ENCODE data around the gene LPAR1. TPM values are rescaled to one million over a fixed set of nuclear protein-coding genes. Genes with fewer than 3 reads are reported as not detected.

LPAR1 gene
- total and polyA plus RNA-seq, 2 donors (not counting 1 experiment from before 2014, with no cell fraction given), result 222 to 240 TPM

DNA sequence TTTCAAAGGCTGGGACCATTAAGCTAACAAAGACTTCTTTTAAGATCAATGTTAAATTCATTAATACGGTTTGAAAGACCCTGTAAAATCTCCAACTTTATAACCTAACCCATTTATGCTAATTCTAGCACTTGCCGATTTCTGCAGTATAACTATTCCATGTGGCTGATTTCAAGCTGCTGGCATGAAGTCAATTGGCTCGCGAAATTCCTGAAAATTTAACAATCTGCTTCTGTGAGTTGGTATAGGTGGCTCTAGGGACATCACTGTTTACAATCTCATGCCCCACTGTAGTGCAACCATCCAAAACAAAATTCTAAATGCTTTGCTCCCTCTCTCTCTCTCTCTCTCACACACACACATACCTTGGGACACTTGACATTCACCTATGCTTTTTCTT is 70.2 kb downstream of the LPAR1 start:
- H2AFZ ChIP-seq (ENCODE audit: low read length), result no peak overlapping the region
- no peak overlapping the region for H3K4me3 ChIP-seq (replicated peaks in 1 of 4; ENCODE audit: control extremely low read depth in 1 of 4, insufficient read depth in 1 of 4, low read depth in 3 of 4, low read length in 4 of 4)
- no peak for DNase-seq (ENCODE audit: low read depth in 2 of 2)
- H3K9me3 ChIP-seq (ENCODE audit: control insufficient read depth, insufficient read depth, low read depth, low read length), result no peaks in the 10 kb centered on the region
- TF ChIP-seq EZH2 (IDR thresholded peaks at IDR 0.05; ENCODE audit: low read length, missing control alignments), result no peak
- TF ChIP-seq, protein P1, sequence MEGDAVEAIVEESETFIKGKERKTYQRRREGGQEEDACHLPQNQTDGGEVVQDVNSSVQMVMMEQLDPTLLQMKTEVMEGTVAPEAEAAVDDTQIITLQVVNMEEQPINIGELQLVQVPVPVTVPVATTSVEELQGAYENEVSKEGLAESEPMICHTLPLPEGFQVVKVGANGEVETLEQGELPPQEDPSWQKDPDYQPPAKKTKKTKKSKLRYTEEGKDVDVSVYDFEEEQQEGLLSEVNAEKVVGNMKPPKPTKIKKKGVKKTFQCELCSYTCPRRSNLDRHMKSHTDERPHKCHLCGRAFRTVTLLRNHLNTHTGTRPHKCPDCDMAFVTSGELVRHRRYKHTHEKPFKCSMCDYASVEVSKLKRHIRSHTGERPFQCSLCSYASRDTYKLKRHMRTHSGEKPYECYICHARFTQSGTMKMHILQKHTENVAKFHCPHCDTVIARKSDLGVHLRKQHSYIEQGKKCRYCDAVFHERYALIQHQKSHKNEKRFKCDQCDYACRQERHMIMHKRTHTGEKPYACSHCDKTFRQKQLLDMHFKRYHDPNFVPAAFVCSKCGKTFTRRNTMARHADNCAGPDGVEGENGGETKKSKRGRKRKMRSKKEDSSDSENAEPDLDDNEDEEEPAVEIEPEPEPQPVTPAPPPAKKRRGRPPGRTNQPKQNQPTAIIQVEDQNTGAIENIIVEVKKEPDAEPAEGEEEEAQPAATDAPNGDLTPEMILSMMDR (conservative IDR thresholded peaks at IDR 0.05 in 1 of 2, IDR thresholded peaks at IDR 0.05 in 1 of 2; ENCODE audit: low read depth in 1 of 2, low read length in 2 of 2), result no peak
- no peak overlapping the region for H3K27ac ChIP-seq (ENCODE audit: insufficient read depth, low read length)
- H3K27me3 ChIP-seq (ENCODE audit: control insufficient read depth, insufficient read depth, low read length), result no peaks in the 10 kb centered on the region
- H3K36me3 ChIP-seq (ENCODE audit: control insufficient read depth, insufficient read depth, low read length), result peaks cover 14% of the 10 kb centered on the region
- peaks cover 1% of the 10 kb centered on the region for H4K20me1 ChIP-seq (ENCODE audit: control insufficient read depth, extremely low read depth, insufficient read depth, low read length)
- no peak overlapping the region for H3K4me2 ChIP-seq (ENCODE audit: extremely low read depth, insufficient read depth, low read length)
- no peak overlapping the region for H3K9ac ChIP-seq (ENCODE audit: insufficient read depth, low read length)
- H3K79me2 ChIP-seq (ENCODE audit: control insufficient read depth, insufficient read depth, low read length), result peaks cover 65% of the 10 kb centered on the region
- peaks cover 3% of the 10 kb centered on the region for H3K4me1 ChIP-seq (ENCODE audit: control insufficient read depth, extremely low read depth, insufficient read depth, low read length)

DNA sequence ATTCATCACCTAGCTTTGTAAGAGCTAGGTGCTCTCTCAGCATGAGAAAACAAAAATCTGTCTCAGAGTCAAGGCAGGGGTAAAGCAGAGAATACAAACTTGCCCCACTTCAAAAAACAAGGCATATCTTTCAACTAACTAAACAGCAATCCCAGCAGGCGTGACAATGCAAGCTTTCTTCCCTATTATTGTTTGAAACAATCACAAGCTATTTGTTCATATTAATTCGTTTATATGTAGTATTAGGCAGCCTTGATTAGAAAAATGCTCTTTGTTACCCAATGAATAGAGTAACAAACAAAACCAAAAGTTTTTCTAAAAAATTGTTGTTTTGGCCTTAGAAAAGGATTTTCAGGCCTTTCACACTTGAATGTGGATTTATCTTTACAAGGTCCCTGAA is 71.1 kb downstream of the LPAR1 start:
- peaks cover 17% of the 10 kb centered on the region for H3K36me3 ChIP-seq (ENCODE audit: control insufficient read depth, insufficient read depth, low read length)
- H3K27me3 ChIP-seq (ENCODE audit: control insufficient read depth, insufficient read depth, low read length), result no peaks in the 10 kb centered on the region
- TF ChIP-seq EZH2 (IDR thresholded peaks at IDR 0.05; ENCODE audit: low read length, missing control alignments), result no peak
- TF ChIP-seq, protein P1 (conservative IDR thresholded peaks at IDR 0.05 in 1 of 2, IDR thresholded peaks at IDR 0.05 in 1 of 2; ENCODE audit: low read depth in 1 of 2, low read length in 2 of 2), result no peak
- no peaks in the 10 kb centered on the region for H3K9me3 ChIP-seq (ENCODE audit: control insufficient read depth, insufficient read depth, low read depth, low read length)
- peaks cover 64% of the 10 kb centered on the region for H3K79me2 ChIP-seq (ENCODE audit: control insufficient read depth, insufficient read depth, low read length)
- no peaks in the 10 kb centered on the region for H4K20me1 ChIP-seq (ENCODE audit: control insufficient read depth, extremely low read depth, insufficient read depth, low read length)
- peaks cover 3% of the 10 kb centered on the region for H3K4me1 ChIP-seq (ENCODE audit: control insufficient read depth, extremely low read depth, insufficient read depth, low read length)
- H3K4me3 ChIP-seq (replicated peaks in 1 of 4; ENCODE audit: control extremely low read depth in 1 of 4, insufficient read depth in 1 of 4, low read depth in 3 of 4, low read length in 4 of 4), result no peak overlapping the region
- H2AFZ ChIP-seq (ENCODE audit: low read length), result no peak overlapping the region
- no peak overlapping the region for H3K4me2 ChIP-seq (ENCODE audit: extremely low read depth, insufficient read depth, low read length)
- H3K27ac ChIP-seq (ENCODE audit: insufficient read depth, low read length), result no peak overlapping the region
- no peak overlapping the region for H3K9ac ChIP-seq (ENCODE audit: insufficient read depth, low read length)
- DNase-seq (ENCODE audit: low read depth in 2 of 2), result no peak

DNA sequence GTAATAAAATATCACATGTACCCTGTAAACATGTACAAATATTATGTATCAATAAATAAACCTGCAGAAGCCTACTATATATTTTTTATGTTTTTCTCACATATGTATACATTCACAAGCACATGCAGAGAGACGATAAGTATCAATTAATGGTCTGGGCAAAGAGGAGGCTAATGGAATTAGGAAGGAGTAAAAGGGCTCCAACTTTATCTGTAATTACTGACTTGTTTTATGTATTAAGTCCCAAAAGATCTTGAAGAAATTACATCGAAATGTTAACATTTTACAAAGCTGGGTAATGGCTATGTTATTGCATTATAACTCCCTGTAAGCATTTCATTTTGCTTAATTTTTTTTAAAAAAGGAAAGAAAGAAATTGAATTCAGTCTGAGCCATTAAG is 78.0 kb downstream of the LPAR1 start:
- no peaks in the 10 kb centered on the region for H4K20me1 ChIP-seq (ENCODE audit: control insufficient read depth, extremely low read depth, insufficient read depth, low read length)
- H3K4me2 ChIP-seq (ENCODE audit: extremely low read depth, insufficient read depth, low read length), result no peak overlapping the region
- peaks cover 73% of the 10 kb centered on the region for H3K79me2 ChIP-seq (ENCODE audit: control insufficient read depth, insufficient read depth, low read length)
- TF ChIP-seq EZH2 (IDR thresholded peaks at IDR 0.05; ENCODE audit: low read length, missing control alignments), result no peak
- TF ChIP-seq, protein P1 (conservative IDR thresholded peaks at IDR 0.05 in 1 of 2, IDR thresholded peaks at IDR 0.05 in 1 of 2; ENCODE audit: low read depth in 1 of 2, low read length in 2 of 2), result no peak
- no peaks in the 10 kb centered on the region for H3K4me1 ChIP-seq (ENCODE audit: control insufficient read depth, extremely low read depth, insufficient read depth, low read length)
- no peak overlapping the region for H3K9ac ChIP-seq (ENCODE audit: insufficient read depth, low read length)
- H3K27ac ChIP-seq (ENCODE audit: insufficient read depth, low read length), result no peak overlapping the region
- H3K9me3 ChIP-seq (ENCODE audit: control insufficient read depth, insufficient read depth, low read depth, low read length), result no peaks in the 10 kb centered on the region
- H3K27me3 ChIP-seq (ENCODE audit: control insufficient read depth, insufficient read depth, low read length), result no peaks in the 10 kb centered on the region
- no peak overlapping the region for H2AFZ ChIP-seq (ENCODE audit: low read length)
- no peak for DNase-seq (ENCODE audit: low read depth in 2 of 2)
- peaks cover 11% of the 10 kb centered on the region for H3K36me3 ChIP-seq (ENCODE audit: control insufficient read depth, insufficient read depth, low read length)
- H3K4me3 ChIP-seq (replicated peaks in 1 of 4; ENCODE audit: control extremely low read depth in 1 of 4, insufficient read depth in 1 of 4, low read depth in 3 of 4, low read length in 4 of 4), result no peak overlapping the region

Measured in fibroblast of lung (primary cell).